ENCODE results near the gene PYGB.
A peak's percentile ranks its signal among the peaks of the same experiment; 100 is the strongest.

The PYGB gene

DNA sequence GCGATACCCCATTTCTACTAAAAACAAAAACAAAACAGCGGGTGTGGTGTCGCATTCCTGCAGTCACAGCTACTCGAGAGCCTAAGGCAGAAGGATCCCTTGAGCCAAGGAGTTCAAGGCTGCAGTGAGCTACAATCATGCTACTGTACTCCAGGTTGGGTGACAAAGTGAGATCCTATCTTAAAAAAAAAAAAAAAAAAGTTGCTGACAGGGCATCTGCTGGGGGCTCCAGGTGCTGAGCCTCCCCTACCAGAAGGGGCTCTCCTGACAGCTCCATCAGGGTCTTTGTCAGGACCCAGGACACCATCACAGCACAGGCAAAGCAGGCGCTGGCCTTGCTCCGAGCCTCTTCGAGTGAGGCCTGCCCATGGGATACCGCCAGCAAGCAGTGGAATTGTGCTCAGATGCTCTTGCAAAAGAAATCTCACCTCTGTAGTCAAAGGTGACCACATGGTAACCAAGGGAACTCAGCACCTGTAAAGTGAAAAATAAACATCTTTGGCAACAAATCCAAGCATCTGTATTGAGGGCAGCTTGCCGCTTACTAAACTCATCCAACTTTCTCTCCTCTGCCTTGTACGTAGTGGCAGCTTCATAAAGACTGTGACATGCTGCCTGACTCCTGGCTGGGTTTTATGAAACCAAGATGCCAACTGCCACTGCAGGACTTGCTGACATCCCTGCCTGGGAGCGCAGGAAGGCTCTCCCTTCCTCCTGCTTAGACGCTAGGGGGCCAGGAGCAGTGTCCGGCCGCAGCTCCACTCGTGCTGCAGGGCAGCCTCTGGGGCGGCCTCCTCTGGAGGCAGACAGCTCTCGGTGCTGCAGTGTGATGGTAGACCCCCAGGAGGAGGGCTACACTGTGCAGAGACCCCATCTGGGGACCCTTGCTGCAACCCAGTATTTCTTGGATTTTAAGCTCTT lies 66.9 kb downstream of the PYGB start:
- H2AFZ ChIP-seq (ENCODE audit: insufficient read depth, low read length, poor library complexity): no peak overlapping the region
- H3K9ac ChIP-seq (ENCODE audit: low read length): no peak overlapping the region
- no peaks in the 10 kb centered on the region for H3K9me3 ChIP-seq (ENCODE audit: insufficient read depth, low read depth, low read length)
- WGBS (ENCODE audit: extremely low coverage, insufficient coverage, insufficient read length): no CpG with 5 or more reads among the region's 17 CpGs
- no peak overlapping the region for H4K91ac ChIP-seq (ENCODE audit: low read depth, low read length)
- H2BK12ac ChIP-seq (ENCODE audit: low read length): no peak overlapping the region
- H2BK5ac ChIP-seq (ENCODE audit: low read depth, low read length, poor library complexity): no peak overlapping the region
- no peak overlapping the region for H3K4ac ChIP-seq (ENCODE audit: low read depth, low read length)
- H3K23ac ChIP-seq (ENCODE audit: low read length): no peak overlapping the region
- H3K27ac ChIP-seq (ENCODE audit: low read depth, low read length): no peak overlapping the region
- no peak overlapping the region for H3K4me3 ChIP-seq (ENCODE audit: low read depth, low read length)
- H3K36me3 ChIP-seq (ENCODE audit: control insufficient read depth in 1 of 2, insufficient read depth in 2 of 2, low read length in 2 of 2): peaks cover 13 to 17% of the 10 kb centered on the region in 2 experiments
- H2AK5ac ChIP-seq (ENCODE audit: low read length): no peak overlapping the region
- peak in 1 of 2 donors; percentile 42 for DNase-seq
- peaks cover 2% of the 10 kb centered on the region for H3K79me2 ChIP-seq (ENCODE audit: control insufficient read depth, insufficient read depth, low read length, poor library complexity)
- no peak overlapping the region for H2BK120ac ChIP-seq (ENCODE audit: insufficient read depth, low read length, poor library complexity)
- no peak overlapping the region for H3K4me2 ChIP-seq (ENCODE audit: low read length)
- peak overlapping the region; percentile 17 for H4K8ac ChIP-seq (ENCODE audit: low read depth, low read length)
- peak overlapping the region; percentile 2 for H3K18ac ChIP-seq (ENCODE audit: low read length)
- peaks cover 12% of the 10 kb centered on the region for H3K79me1 ChIP-seq (ENCODE audit: low read length)
- no peak overlapping the region for H3K14ac ChIP-seq (ENCODE audit: low read length)
- no peak overlapping the region for H4K12ac ChIP-seq (ENCODE audit: low read depth, low read length)
- peaks cover 13 to 25% of the 10 kb centered on the region in 2 experiments for H3K4me1 ChIP-seq (ENCODE audit: control insufficient read depth in 1 of 2, insufficient read depth in 2 of 2, low read length in 2 of 2)
- no peaks in the 10 kb centered on the region for H3K27me3 ChIP-seq (ENCODE audit: insufficient read depth, low read length)

DNA sequence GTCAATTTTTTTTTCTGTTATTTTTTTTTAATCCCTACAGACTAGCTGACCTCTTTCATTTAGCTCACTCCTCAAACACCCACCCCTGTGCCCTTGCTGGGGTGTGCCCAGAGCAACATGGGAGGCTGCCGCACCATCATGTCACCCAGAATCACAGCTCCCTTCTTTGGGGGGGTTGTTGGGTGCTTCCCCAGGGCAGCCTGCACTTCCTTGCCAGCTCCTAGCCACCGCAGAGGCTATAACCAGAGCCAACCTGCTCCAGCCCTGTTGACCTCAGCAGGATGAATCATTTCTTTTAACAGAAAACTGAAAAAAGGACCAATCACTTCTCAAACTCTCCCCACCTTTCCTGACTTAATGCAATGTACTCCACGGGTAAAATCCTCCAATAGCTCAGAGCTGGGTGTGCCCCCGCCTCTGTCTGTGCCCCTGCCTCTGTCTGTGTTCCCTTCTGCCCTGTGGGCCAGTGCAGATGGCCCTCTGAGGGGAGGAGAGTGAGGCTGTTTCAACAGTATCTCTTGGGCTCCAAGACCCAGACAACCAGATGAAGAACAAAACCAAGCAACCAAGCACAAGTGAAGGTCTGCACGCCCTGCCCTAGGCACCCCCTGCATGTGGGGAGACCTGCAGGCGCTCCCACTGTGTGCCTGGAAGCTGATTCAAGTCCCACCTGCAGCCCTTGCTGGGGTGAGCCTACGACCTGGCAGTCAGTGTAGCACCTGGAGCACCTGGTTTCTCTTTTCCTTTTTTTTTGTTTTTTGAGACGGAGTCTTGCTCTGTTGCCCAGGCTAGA lies 67.7 kb downstream of the PYGB start:
- no peak overlapping the region for H3K23ac ChIP-seq (ENCODE audit: low read length)
- H3K18ac ChIP-seq (ENCODE audit: low read length): no peak overlapping the region
- no peak overlapping the region for H3K27ac ChIP-seq (ENCODE audit: low read depth, low read length)
- H3K4me3 ChIP-seq (ENCODE audit: low read depth, low read length): no peak overlapping the region
- DNase-seq: no peak
- H3K79me2 ChIP-seq (ENCODE audit: control insufficient read depth, insufficient read depth, low read length, poor library complexity): no peaks in the 10 kb centered on the region
- no peak overlapping the region for H3K14ac ChIP-seq (ENCODE audit: low read length)
- no peak overlapping the region for H3K4ac ChIP-seq (ENCODE audit: low read depth, low read length)
- no peak overlapping the region for H2AK5ac ChIP-seq (ENCODE audit: low read length)
- H3K4me1 ChIP-seq (ENCODE audit: control insufficient read depth in 1 of 2, insufficient read depth in 2 of 2, low read length in 2 of 2): peaks cover 8 to 26% of the 10 kb centered on the region in 2 experiments
- no peaks in the 10 kb centered on the region for H3K9me3 ChIP-seq (ENCODE audit: insufficient read depth, low read depth, low read length)
- no peak overlapping the region for H2BK120ac ChIP-seq (ENCODE audit: insufficient read depth, low read length, poor library complexity)
- H3K27me3 ChIP-seq (ENCODE audit: insufficient read depth, low read length): no peaks in the 10 kb centered on the region
- H4K12ac ChIP-seq (ENCODE audit: low read depth, low read length): no peak overlapping the region
- H4K8ac ChIP-seq (ENCODE audit: low read depth, low read length): no peak overlapping the region
- no peak overlapping the region for H2BK5ac ChIP-seq (ENCODE audit: low read depth, low read length, poor library complexity)
- peaks cover 7% of the 10 kb centered on the region for H3K79me1 ChIP-seq (ENCODE audit: low read length)
- H2BK12ac ChIP-seq (ENCODE audit: low read length): no peak overlapping the region
- H2AFZ ChIP-seq (ENCODE audit: insufficient read depth, low read length, poor library complexity): no peak overlapping the region
- H4K91ac ChIP-seq (ENCODE audit: low read depth, low read length): no peak overlapping the region
- H3K36me3 ChIP-seq (ENCODE audit: control insufficient read depth in 1 of 2, insufficient read depth in 2 of 2, low read length in 2 of 2): peaks cover 16 to 19% of the 10 kb centered on the region in 2 experiments
- H3K9ac ChIP-seq (ENCODE audit: low read length): no peak overlapping the region
- no CpG with 5 or more reads among the region's 8 CpGs for WGBS (ENCODE audit: extremely low coverage, insufficient coverage, insufficient read length)
- no peak overlapping the region for H3K4me2 ChIP-seq (ENCODE audit: low read length)

DNA sequence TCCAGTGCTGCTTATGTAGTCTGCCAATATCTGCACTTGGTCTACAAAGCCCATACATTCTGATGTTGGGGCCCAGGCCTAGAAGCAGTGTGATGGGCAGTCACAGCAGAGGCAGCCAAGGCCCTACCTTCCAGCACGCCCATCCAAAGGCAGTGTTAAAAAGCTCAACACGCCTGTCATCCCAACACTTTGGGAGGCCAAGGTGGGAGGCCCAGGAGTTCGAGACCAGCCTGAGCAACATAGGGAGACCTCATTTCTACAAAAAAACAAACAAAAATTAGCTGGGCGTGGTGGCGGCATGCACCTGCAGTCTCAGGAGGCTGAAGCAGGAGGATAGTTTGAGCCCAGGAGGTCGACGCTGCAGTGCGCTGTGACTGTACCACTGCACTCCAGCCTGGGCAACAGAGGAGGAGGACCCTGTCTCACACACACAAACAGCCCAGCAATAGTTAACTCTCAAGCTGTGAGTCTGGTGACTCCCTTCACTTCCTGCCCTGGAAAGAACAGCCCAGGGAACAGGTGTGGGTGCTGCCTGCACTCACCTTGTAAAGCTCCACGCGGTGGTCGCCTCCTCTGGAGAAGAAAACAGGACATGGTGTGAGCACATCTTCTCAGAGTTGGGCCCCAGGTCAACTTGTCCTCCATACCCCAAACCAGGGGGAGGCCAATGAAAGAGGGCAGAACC lies 68.8 kb downstream of the PYGB start:
- no CpG with 5 or more reads among the region's 11 CpGs for WGBS (ENCODE audit: extremely low coverage, insufficient coverage, insufficient read length)
- Histone ChIP-seq H2BK12ac (ENCODE audit: low read length) (no peak overlapping the region), H3K36me3 (ENCODE audit: control insufficient read depth in 1 of 2, insufficient read depth in 2 of 2, low read length in 2 of 2) (peaks cover 16 to 19% of the 10 kb centered on the region in 2 experiments), H4K8ac (ENCODE audit: low read depth, low read length) (no peak overlapping the region), H3K27ac (ENCODE audit: low read depth, low read length) (no peak overlapping the region), H3K27me3 (ENCODE audit: insufficient read depth, low read length) (no peaks in the 10 kb centered on the region), H2AFZ (ENCODE audit: insufficient read depth, low read length, poor library complexity) (no peak overlapping the region), H2AK5ac (ENCODE audit: low read length) (no peak overlapping the region), H3K9ac (ENCODE audit: low read length) (no peak overlapping the region), H3K79me1 (ENCODE audit: low read length) (no peaks in the 10 kb centered on the region), H4K12ac (ENCODE audit: low read depth, low read length) (no peak overlapping the region), H3K18ac (ENCODE audit: low read length) (no peak overlapping the region), H3K4ac (ENCODE audit: low read depth, low read length) (no peak overlapping the region), H3K9me3 (ENCODE audit: insufficient read depth, low read depth, low read length) (no peaks in the 10 kb centered on the region), H2BK120ac (ENCODE audit: insufficient read depth, low read length, poor library complexity) (no peak overlapping the region), H4K91ac (ENCODE audit: low read depth, low read length) (no peak overlapping the region), H3K4me1 (ENCODE audit: control insufficient read depth in 1 of 2, insufficient read depth in 2 of 2, low read length in 2 of 2) (peaks cover 8 to 23% of the 10 kb centered on the region in 2 experiments), H3K14ac (ENCODE audit: low read length) (no peak overlapping the region), H3K23ac (ENCODE audit: low read length) (no peak overlapping the region), H3K79me2 (ENCODE audit: control insufficient read depth, insufficient read depth, low read length, poor library complexity) (no peaks in the 10 kb centered on the region), H2BK5ac (ENCODE audit: low read depth, low read length, poor library complexity) (no peak overlapping the region), H3K4me2 (ENCODE audit: low read length) (no peak overlapping the region), H3K4me3 (ENCODE audit: low read depth, low read length) (no peak overlapping the region)
- DNase-seq: no peak

GRCh38 chr20:25317351-25318075 lies 69.6 kb downstream of the PYGB start:
- Histone ChIP-seq H2BK12ac (ENCODE audit: low read length) (no peak overlapping the region), H3K14ac (ENCODE audit: low read length) (no peak overlapping the region), H3K4me1 (ENCODE audit: control insufficient read depth in 1 of 2, insufficient read depth in 2 of 2, low read length in 2 of 2) (peaks cover 8 to 20% of the 10 kb centered on the region in 2 experiments), H3K4me2 (ENCODE audit: low read length) (no peak overlapping the region), H2BK120ac (ENCODE audit: insufficient read depth, low read length, poor library complexity) (no peak overlapping the region), H2AK5ac (ENCODE audit: low read length) (no peak overlapping the region), H4K12ac (ENCODE audit: low read depth, low read length) (no peak overlapping the region), H3K4me3 (ENCODE audit: low read depth, low read length) (no peak overlapping the region), H3K79me2 (ENCODE audit: control insufficient read depth, insufficient read depth, low read length, poor library complexity) (no peaks in the 10 kb centered on the region), H3K9ac (ENCODE audit: low read length) (no peak overlapping the region), H3K36me3 (ENCODE audit: control insufficient read depth in 1 of 2, insufficient read depth in 2 of 2, low read length in 2 of 2) (peaks cover 15 to 17% of the 10 kb centered on the region in 2 experiments), H3K23ac (ENCODE audit: low read length) (no peak overlapping the region), H3K27me3 (ENCODE audit: insufficient read depth, low read length) (no peaks in the 10 kb centered on the region), H3K18ac (ENCODE audit: low read length) (no peak overlapping the region), H2AFZ (ENCODE audit: insufficient read depth, low read length, poor library complexity) (no peak overlapping the region), H3K79me1 (ENCODE audit: low read length) (no peaks in the 10 kb centered on the region), H2BK5ac (ENCODE audit: low read depth, low read length, poor library complexity) (no peak overlapping the region), H3K4ac (ENCODE audit: low read depth, low read length) (peak overlapping the region; percentile 12), H3K9me3 (ENCODE audit: insufficient read depth, low read depth, low read length) (no peaks in the 10 kb centered on the region), H4K91ac (ENCODE audit: low read depth, low read length) (no peak overlapping the region), H4K8ac (ENCODE audit: low read depth, low read length) (no peak overlapping the region), H3K27ac (ENCODE audit: low read depth, low read length) (no peak overlapping the region)
- no CpG with 5 or more reads among the region's 17 CpGs for WGBS (ENCODE audit: extremely low coverage, insufficient coverage, insufficient read length)
- DNase-seq: no peak

Data from trophoblast cell (in vitro differentiated cells and primary cell).